ENCODE results near the gene BCL2.
A peak's percentile ranks its signal among the peaks of the same experiment; 100 is the strongest.

Gene BCL2

DNA sequence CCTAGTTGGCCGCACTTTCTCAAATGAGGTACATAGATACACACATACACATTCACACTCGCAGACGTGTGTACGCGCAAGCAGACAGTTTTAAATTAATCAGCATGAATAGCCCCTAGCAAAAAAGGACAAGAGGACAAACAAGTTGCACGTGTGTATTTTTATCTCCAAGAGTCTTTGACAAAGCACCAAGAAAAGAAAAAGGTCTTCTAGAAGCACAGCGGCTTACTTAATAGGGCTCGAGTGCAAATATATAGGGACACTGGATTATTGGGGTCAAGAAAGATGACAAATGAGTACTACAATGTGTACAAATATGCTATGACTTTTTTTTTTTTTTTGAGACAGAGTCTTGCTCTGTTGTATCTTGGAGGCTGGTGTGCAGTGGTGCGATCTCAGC, 1.7 kb upstream of the BCL2 start:
- no peak for DNase-seq

DNA sequence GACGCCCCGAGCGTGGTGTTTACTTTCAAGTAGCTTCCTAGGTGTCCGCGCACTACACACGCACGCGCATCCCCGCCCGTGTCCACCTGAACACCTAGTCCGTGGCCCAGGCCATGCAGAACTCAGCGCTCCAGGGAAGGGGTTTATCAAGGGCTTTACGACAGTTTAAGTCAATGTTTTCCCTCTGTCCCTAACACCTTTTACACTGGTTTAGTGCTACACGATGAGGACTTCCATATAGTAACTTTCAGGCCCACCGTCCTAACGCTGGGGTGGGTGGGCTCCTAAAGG, 1.4 kb upstream of the BCL2 start:
- Histone ChIP-seq H3K4me1 (peaks cover 5% of the 10 kb centered on the region), H3K27me3 (no peaks in the 10 kb centered on the region), H3K9me3 (no peaks in the 10 kb centered on the region), H3K36me3 (no peaks in the 10 kb centered on the region), H3K4me3 (ENCODE audit: low read depth, low read length) (peak overlapping the region; percentile 43)
- DNase-seq = no peak
- TF ChIP-seq, protein P1, sequence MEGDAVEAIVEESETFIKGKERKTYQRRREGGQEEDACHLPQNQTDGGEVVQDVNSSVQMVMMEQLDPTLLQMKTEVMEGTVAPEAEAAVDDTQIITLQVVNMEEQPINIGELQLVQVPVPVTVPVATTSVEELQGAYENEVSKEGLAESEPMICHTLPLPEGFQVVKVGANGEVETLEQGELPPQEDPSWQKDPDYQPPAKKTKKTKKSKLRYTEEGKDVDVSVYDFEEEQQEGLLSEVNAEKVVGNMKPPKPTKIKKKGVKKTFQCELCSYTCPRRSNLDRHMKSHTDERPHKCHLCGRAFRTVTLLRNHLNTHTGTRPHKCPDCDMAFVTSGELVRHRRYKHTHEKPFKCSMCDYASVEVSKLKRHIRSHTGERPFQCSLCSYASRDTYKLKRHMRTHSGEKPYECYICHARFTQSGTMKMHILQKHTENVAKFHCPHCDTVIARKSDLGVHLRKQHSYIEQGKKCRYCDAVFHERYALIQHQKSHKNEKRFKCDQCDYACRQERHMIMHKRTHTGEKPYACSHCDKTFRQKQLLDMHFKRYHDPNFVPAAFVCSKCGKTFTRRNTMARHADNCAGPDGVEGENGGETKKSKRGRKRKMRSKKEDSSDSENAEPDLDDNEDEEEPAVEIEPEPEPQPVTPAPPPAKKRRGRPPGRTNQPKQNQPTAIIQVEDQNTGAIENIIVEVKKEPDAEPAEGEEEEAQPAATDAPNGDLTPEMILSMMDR (IDR thresholded peaks at IDR 0.05; ENCODE audit: low read depth, low read length) = no peak

More for the DNA sequence above, 1.7 kb upstream of the BCL2 start:
- H3K9me3 ChIP-seq = no peaks in the 10 kb centered on the region
- peaks cover 5% of the 10 kb centered on the region for H3K4me1 ChIP-seq
- TF ChIP-seq, protein P1 (IDR thresholded peaks at IDR 0.05; ENCODE audit: low read depth, low read length) = no peak
- H3K27me3 ChIP-seq = no peaks in the 10 kb centered on the region
- H3K36me3 ChIP-seq = no peaks in the 10 kb centered on the region
- H3K4me3 ChIP-seq (ENCODE audit: low read depth, low read length) = no peak overlapping the region

DNA sequence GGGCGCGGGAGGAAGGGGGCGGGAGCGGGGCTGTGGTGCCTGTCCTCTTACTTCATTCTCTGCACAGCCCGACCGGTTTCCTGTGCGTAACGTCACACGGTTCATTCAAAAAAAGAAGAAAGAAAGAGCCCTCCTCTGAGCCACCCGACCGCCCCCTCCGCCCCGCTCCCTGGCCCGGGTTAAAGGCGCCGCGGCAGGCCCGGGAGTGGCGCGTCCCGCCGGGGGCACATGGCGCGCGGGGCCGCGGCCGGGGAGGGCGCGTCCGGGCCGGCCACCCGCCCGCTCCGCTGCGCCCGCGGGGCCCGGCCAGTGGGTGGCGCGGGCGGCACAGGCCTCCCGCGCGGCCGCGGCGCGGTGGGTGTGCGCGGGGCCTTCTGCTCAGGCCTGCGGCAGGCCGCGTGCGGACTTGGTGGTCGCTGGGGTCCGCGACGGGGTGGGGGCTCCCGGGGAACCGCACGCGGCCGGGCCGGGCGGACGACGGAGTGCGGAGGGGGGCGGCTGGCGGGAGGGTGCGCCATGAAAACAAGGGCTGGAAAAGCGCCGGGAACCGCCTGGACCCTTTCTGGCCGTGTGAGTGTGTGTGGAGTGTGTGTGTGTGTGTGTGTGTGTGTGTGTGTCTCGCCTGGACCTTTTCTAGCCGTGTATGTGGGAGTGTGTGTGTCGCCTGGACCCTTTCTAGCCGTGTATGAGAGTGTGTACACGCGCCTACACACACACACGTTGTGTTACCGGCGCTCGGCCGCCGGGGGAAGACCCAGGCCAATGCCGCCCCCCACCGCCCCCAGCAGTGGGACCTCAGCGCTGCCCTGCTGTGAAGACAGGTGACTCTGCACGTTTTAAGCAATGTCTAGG, 780 bp upstream of the BCL2 start:
- H3K4me1 ChIP-seq = peaks cover 5% of the 10 kb centered on the region

DNA sequence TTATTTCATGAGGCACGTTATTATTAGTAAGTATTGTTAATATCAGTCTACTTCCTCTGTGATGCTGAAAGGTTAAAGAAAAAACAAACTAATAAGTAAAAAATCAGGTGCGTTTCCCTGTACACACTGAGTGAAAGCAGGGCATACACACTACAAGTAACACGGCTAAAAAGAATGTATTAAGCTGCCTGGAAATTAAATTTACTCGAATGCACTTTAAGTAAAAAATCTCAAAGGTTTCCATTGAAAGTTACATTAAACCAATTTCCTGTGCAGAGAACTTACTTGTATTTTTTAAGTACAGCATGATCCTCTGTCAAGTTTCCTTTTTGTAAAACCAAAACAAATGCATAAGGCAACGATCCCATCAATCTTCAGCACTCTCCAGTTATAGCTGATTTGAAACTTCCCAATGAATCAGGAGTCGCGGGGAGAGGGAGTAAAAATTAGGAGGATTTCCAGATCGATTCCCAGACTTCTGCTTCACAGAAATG, 633 bp downstream of the BCL2 start:
- peak overlapping the region; percentile 84 for H3K4me3 ChIP-seq (ENCODE audit: low read depth, low read length)
- H3K4me1 ChIP-seq = peaks cover 5% of the 10 kb centered on the region
- DNase-seq = no peak
- no peaks in the 10 kb centered on the region for H3K9me3 ChIP-seq
- no peaks in the 10 kb centered on the region for H3K36me3 ChIP-seq
- TF ChIP-seq, protein P1 (IDR thresholded peaks at IDR 0.05; ENCODE audit: low read depth, low read length) = no peak
- H3K27me3 ChIP-seq = no peaks in the 10 kb centered on the region

More for the DNA sequence above, 780 bp upstream of the BCL2 start:
- Histone ChIP-seq H3K4me3 (ENCODE audit: low read depth, low read length) (peak overlapping the region; percentile 43), H3K9me3 (no peaks in the 10 kb centered on the region), H3K36me3 (no peaks in the 10 kb centered on the region), H3K27me3 (no peaks in the 10 kb centered on the region)
- peak; percentile 72 for DNase-seq
- TF ChIP-seq, protein P1 (IDR thresholded peaks at IDR 0.05; ENCODE audit: low read depth, low read length) = no peak

DNA sequence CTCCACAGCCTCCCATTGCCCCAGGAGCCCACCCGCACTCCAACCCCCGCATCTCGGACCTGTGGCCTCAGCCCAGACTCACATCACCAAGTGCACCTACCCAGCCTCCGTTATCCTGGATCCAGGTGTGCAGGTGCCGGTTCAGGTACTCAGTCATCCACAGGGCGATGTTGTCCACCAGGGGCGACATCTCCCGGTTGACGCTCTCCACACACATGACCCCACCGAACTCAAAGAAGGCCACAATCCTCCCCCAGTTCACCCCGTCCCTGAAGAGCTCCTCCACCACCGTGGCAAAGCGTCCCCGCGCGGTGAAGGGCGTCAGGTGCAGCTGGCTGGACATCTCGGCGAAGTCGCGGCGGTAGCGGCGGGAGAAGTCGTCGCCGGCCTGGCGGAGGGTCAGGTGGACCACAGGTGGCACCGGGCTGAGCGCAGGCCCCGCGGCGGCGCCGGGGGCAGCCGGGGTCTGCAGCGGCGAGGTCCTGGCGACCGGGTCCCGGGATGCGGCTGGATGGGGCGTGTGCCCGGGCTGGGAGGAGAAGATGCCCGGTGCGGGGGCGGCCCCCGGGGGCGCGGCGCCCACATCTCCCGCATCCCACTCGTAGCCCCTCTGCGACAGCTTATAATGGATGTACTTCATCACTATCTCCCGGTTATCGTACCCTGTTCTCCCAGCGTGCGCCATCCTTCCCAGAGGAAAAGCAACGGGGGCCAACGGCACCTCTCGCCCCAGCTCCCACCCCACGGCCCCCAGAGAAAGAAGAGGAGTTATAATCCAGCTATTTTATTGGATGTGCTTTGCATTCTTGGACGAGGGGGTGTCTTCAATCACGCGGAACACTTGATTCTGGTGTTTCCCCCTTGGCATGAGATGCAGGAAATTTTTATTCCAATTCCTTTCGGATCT, 1.3 kb downstream of the BCL2 start:
- H3K4me1 ChIP-seq = peaks cover 5% of the 10 kb centered on the region
- H3K27me3 ChIP-seq = no peaks in the 10 kb centered on the region
- peak; percentile 79 for DNase-seq

More for the DNA sequence above, 1.3 kb downstream of the BCL2 start:
- H3K36me3 ChIP-seq = no peaks in the 10 kb centered on the region
- no peaks in the 10 kb centered on the region for H3K9me3 ChIP-seq
- peak overlapping the region; percentile 84 for H3K4me3 ChIP-seq (ENCODE audit: low read depth, low read length)
- TF ChIP-seq, protein P1 (IDR thresholded peaks at IDR 0.05; ENCODE audit: low read depth, low read length) = peak; percentile 72

Data from BE2C (cell line).